NCI-H748 (cell line): ENCODE data around the gene TMEM135.
A peak's percentile ranks its signal among the peaks of the same experiment; 100 is the strongest.

Source experiments
- DNase-seq: peaks from one replicate; lab custom pipeline; 2025; ENCODE audit not compliant: unreplicated experiment; lab: John Stamatoyannopoulos, UW

The TMEM135 gene

GRCh38 chr11:87298155-87298554 is 260.4 kb downstream of the TMEM135 start:
- peak; percentile 17 for DNase-seq

DNA sequence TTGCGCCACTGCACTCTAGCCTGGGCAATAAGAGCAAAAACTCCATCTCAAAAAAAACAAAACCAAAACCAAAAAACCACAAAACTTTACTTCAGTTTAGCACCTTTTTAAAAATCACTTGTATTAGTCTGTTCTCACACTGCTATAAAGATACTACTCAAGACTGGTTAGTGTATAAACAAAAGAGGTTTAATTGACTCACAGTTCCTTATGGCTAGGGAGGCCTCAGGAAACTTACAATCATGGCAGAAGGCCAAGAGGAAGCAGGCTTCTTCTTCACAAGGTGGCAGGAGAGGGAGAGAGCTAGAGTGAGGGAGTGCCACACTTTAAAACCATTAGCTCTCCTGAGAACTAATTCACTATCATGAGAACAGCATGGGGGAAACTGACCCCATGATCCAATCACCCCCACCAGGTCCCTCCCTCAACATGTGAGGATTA is 261.3 kb downstream of the TMEM135 start:
- DNase-seq: no peak

GRCh38 chr11:87300640-87301380 is 263.1 kb downstream of the TMEM135 start:
- DNase-seq: no peak

GRCh38 chr11:87301785-87302540 is 264.2 kb downstream of the TMEM135 start:
- no peak for DNase-seq

DNA sequence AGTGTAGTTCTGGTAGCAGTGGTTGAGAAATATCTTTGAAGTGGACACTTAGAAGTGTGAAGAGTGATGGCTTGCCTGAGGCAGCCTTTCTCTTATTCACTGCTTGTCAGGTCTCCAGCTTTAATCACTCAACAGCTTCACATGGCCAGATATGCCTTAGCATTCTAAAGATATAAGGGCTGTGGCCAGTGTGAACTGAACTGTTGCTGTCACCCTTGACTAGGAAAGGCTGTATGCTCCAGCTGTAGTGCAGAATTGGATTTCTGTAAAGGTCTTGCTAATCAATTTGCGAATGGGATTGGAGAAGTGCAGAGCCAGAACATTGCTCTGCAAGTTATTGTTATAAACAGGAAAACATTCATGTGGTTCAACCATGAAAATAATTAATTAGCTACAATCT is 266.7 kb downstream of the TMEM135 start:
- no peak for DNase-seq

- no peak for DNase-seq
Observed at GRCh38 chr11:87306262-87306851, 268.6 kb downstream of the TMEM135 start.

- DNase-seq: no peak
Observed at GRCh38 chr11:87307101-87307500, 269.4 kb downstream of the TMEM135 start.

DNA sequence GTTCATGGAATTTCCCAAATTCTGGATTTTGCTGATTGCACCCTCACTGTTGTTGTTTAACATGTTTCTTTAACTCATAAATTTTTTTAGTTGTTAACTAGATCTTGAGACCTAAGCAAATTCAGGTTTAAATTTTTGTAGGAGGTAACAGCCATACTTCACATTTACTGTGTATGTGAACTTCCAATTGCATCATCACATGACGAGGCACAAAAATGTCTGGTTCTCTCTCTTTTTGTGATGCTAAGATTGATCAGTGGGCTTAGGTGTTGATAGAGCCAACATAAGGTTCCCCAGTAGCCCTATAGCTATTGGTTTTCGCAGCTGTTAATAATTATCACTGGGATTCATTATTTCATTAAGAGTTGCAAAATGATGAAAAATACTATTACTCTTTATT is 277.5 kb downstream of the TMEM135 start:
- no peak for DNase-seq

DNA sequence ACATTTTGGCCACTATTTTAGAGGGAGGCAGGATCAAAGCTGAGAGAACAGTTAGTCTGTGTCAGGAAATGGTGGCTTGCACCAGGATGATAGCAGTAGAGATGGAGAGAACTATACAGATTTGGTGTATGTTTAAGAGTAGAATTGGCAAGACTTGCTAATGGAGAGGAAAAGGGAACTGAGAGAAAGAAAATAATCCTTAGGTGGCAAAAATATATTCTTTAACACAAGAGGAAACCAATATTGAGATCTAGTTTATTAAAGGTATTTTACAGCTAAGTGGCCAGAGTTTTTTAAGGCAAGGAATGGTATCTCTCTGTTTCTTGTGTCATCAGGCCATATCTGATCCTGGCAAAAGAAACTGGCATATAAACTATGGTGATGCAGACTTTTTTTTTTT is 278.8 kb downstream of the TMEM135 start:
- DNase-seq: no peak

- DNase-seq: no peak
Observed at GRCh38 chr11:87317441-87317840, 279.7 kb downstream of the TMEM135 start.

DNA sequence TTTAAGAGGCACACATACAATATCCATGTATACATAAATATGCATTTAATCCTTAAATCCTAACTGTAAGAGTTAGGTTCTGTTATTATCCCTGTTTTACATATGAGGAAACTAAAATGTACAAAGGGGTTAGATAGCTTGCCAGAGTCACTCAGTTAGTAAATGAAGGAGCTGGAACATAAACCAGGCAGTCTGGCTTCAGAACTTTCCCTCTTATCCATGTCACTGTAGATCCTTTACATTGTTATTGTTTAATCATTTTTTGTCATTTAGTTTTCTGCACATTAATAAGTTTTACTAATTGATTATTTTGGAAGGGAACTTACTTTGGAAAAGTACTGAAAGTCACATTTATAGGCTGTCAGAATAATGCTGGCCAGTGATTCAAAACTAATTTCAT is 282.4 kb downstream of the TMEM135 start:
- DNase-seq: no peak

- DNase-seq: peak; percentile 9
Observed at GRCh38 chr11:87322568-87322967, 284.8 kb downstream of the TMEM135 start.

GRCh38 chr11:87323899-87324298 is 286.2 kb downstream of the TMEM135 start:
- no peak for DNase-seq

GRCh38 chr11:87324817-87325489 is 287.2 kb downstream of the TMEM135 start:
- no peak for DNase-seq

- no peak for DNase-seq
Observed at GRCh38 chr11:87325490-87325872, 287.7 kb downstream of the TMEM135 start.

DNA sequence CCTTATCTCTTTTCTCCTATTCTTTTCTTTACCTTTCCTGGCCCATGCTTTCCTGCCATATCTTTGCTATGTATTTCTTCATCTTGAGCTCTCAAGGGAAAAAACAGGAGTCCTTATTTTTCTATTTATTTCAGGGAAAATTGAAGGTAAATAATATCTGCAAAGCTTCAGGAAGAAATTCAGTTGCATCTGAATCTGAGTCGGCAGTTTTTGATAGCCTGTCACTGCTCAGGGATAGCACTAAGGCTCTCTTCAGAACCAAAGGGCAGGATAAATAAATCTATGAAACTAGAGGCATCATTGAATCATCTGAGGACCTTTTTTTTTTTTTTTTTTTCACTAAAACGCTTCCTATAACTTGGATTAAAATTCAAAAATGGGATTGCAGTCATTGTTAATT is 288.9 kb downstream of the TMEM135 start:
- no peak for DNase-seq

GRCh38 chr11:87329172-87329571 is 291.4 kb downstream of the TMEM135 start:
- no peak for DNase-seq

DNA sequence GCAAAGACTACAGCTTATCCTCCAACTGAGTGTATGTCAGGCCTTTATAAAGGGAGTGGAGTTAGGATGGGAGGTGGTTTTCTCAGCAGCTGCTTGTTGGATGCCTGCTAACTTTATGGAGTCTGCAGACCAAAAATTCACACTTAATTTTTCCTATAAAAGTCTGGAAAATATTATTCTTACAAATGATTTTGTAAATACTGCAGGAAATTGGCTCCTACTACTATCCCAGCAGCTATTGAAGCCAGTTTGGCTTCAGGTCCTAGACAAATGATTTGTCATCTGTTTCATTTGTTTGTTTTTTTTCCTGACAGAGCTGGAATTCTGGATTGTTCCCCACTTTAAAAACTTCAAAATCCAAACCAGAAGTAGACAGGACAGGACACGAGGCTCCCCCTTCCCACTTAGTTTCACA is 292.5 kb downstream of the TMEM135 start:
- no peak for DNase-seq

DNA sequence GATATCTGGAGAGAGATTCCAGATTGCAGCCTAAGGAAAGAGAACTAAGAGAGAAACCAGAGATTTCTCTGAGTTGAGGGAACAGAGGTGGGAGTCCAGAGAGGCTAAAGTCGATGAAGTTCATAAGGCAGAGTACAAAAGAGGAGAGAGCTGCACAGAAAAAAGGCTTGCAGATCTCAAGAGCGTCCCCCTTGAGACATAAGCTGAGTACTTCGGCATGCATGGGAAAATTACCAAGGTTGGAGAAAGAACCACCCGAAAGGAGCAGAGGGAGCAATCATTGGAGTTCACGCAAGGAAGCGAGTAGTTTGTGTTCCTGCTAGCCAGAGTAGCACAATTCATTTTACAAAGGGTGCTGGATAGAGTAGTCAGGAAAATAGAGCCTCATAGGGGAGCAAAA is 293.5 kb downstream of the TMEM135 start:
- DNase-seq: no peak

DNA sequence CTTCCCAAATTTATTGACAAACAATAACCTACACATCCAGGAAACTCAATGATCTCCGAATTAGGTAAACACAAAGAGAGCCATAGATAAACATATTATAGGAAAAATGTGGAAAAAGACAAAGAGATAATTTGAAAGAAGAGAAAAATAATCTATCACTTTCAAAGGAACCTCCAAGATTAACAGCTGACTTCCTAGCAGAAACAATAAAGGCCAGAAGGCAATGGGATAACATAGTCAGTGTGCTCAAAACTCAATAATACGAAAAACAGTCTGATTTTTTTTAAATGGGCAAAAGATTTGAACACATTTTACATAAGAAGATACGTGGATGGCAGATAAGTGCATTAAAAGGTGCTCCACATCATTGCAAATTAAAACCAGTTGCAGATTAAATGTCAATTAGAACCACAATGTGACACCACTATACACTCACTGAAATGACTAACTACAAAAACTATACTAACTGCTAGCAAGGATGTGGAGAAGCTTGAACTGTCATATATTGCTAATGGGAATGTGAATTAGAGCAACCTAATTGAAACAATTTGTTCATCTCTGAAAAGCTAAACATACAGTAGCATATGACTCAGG is 300.4 kb downstream of the TMEM135 start:
- DNase-seq: no peak

GRCh38 chr11:87339416-87339815 is 301.7 kb downstream of the TMEM135 start:
- no peak for DNase-seq
